GM23338 (cell line): ENCODE results near the gene SLCO3A1. TPM values are rescaled to one million over a fixed set of nuclear protein-coding genes. Genes with fewer than 3 reads are reported as not detected.
A peak's percentile ranks its signal among the peaks of the same experiment; 100 is the strongest.

Experiments used
- ATAC-seq: fragments of 200-7000 bp; cut with Tn5 transposase; 3 replicates; pipeline ENCODE4 v1.9.1; 2020
- DNase-seq: peaks from one replicate; pipeline ENCODE4 v3.0.0-alpha.2; 2015; ENCODE audit warnings: low spot score
- H2AFZ ChIP-seq: fragments of 200-600 bp; sonication (generic); 2 replicates; pipeline ENCODE4 v1.8.0; 2016; ENCODE audit warnings: antibody characterized with exemption, mild to moderate bottlenecking, moderate library complexity
- H3F3A ChIP-seq: fragments of 200-600 bp; sonication (generic); replicated peaks from 2 replicates; pipeline ENCODE4 v1.8.0; 2017; ENCODE audit warnings: antibody characterized with exemption, mixed run types, low read depth
- H3K27ac ChIP-seq: fragments of 200-600 bp; sonication (generic); 2 replicates; pipeline ENCODE4 v1.6.1; 2016; ENCODE audit warnings: low read depth
- H3K27me3 ChIP-seq: fragments of 200-600 bp; sonication (generic); 2 replicates; pipeline ENCODE4 v1.8.0; 2016; ENCODE audit warnings: mild to moderate bottlenecking, mixed run types, moderate library complexity; ENCODE audit not compliant: insufficient read depth
- H3K36me3 ChIP-seq: fragments of 200-600 bp; sonication (generic); 2 replicates; pipeline ENCODE4 v1.8.0; 2016; ENCODE audit warnings: mild to moderate bottlenecking; ENCODE audit not compliant: insufficient read depth
- H3K4me1 ChIP-seq: fragments of 200-600 bp; sonication (generic); 2 replicates; pipeline ENCODE4 v1.8.0; 2016; ENCODE audit warnings: mild to moderate bottlenecking, moderate library complexity; ENCODE audit not compliant: insufficient read depth
- H3K4me2 ChIP-seq: fragments of 200-600 bp; sonication (generic); 2 replicates; pipeline ENCODE4 v1.7.1; 2017; ENCODE audit warnings: mixed run types
- H3K4me3 ChIP-seq: fragments of 200-600 bp; sonication (generic); 2 replicates; pipeline ENCODE4 v1.6.1; 2016; ENCODE audit warnings: mixed run types
- H3K79me2 ChIP-seq: fragments of 200-600 bp; sonication (generic); replicated peaks from 2 replicates; pipeline ENCODE4 v1.8.0; 2017; ENCODE audit warnings: mild to moderate bottlenecking; ENCODE audit not compliant: insufficient read depth
- H3K9me2 ChIP-seq: fragments of 200-600 bp; sonication (generic); 2 replicates; pipeline ENCODE4 v1.8.0; 2017; ENCODE audit not compliant: insufficient read depth
- H4K20me1 ChIP-seq: fragments of 200-600 bp; sonication (generic); replicated peaks from 2 replicates; pipeline ENCODE4 v1.8.0; 2017; ENCODE audit warnings: mild to moderate bottlenecking; ENCODE audit not compliant: insufficient read depth
- H3K27ac Mint-ChIP-seq: 2 replicates; pipeline ENCODE4 v1.8.0; 2020; ENCODE audit warnings: inconsistent platforms, mild to moderate bottlenecking, moderate library complexity, mixed read lengths
- H3K27me3 Mint-ChIP-seq: 3 replicates; pipeline ENCODE4 v1.8.0; 2022; ENCODE audit warnings: low read depth, mild to moderate bottlenecking, moderate library complexity, mixed read lengths, inconsistent platforms; ENCODE audit not compliant: insufficient read depth, poor library complexity
- H3K36me3 Mint-ChIP-seq: 3 replicates; pipeline ENCODE4 v1.8.0; 2021; ENCODE audit warnings: low read depth, mild to moderate bottlenecking, inconsistent platforms, moderate library complexity, mixed read lengths
- H3K4me1 Mint-ChIP-seq: 3 replicates; pipeline ENCODE4 v1.8.0; 2020; ENCODE audit warnings: mild to moderate bottlenecking, inconsistent platforms, mixed read lengths
- H3K4me3 Mint-ChIP-seq: 3 replicates; pipeline ENCODE4 v1.8.0; 2021; ENCODE audit warnings: moderate library complexity, mild to moderate bottlenecking, inconsistent platforms, mixed read lengths
- H3K9me3 Mint-ChIP-seq: 3 replicates; pipeline ENCODE4 v1.8.0; 2020; ENCODE audit warnings: moderate library complexity, mild to moderate bottlenecking, inconsistent platforms, mixed read lengths
- CTCF ChIP-seq, 2 experiments: fragments of 200-600 bp in 1 of 2; sonication (generic) in 1 of 2; conservative IDR thresholded peaks; 2 replicates each; pipeline versions ENCODE4 v1.5.1 to v1.6.1; 2016 to 2017; ENCODE audit warnings: antibody characterized with exemption in 2 of 2, low read depth in 2 of 2, mild to moderate bottlenecking in 2 of 2, moderate library complexity in 1 of 2
- EZH2 ChIP-seq: fragments of 200-600 bp; sonication (generic); IDR thresholded peaks from one replicate; pipeline ENCODE4 v1.8.0; 2017; ENCODE audit warnings: antibody characterized with exemption, mild to moderate bottlenecking, low read depth; ENCODE audit not compliant: unreplicated experiment
- JUNB ChIP-seq: IDR thresholded peaks from one replicate; pipeline ENCODE4 v1.6.1; 2016; ENCODE audit warnings: antibody characterized with exemption; ENCODE audit not compliant: unreplicated experiment
- NANOG ChIP-seq: IDR thresholded peaks from 2 replicates; pipeline ENCODE4 v1.6.1; 2016; ENCODE audit warnings: antibody characterized with exemption, borderline replicate concordance
- STAT1 ChIP-seq: IDR thresholded peaks from one replicate; pipeline ENCODE4 v1.6.1; 2016; ENCODE audit warnings: antibody characterized with exemption; ENCODE audit not compliant: unreplicated experiment
- ZNF114 ChIP-seq: fragments of 250-450 bp; sonication (Bioruptor Pico); IDR thresholded peaks from 2 replicates; pipeline ENCODE4 v1.5.0; 2020; ENCODE audit warnings: mild to moderate bottlenecking, moderate library complexity
- ZNF331 ChIP-seq: fragments of 250-450 bp; sonication (Bioruptor Pico); IDR thresholded peaks from 2 replicates; pipeline ENCODE4 v1.5.0; 2020; ENCODE audit warnings: low read depth, mild to moderate bottlenecking, moderate library complexity
- ZNF462 ChIP-seq: fragments of 250-450 bp; sonication (Bioruptor Pico); IDR thresholded peaks from 2 replicates; pipeline ENCODE4 v1.5.0; 2020; ENCODE audit warnings: mild to moderate bottlenecking, moderate library complexity
- polyA plus RNA-seq: library from polyadenylated mRNA; unstranded; fragments of >200 nt; fragmentation: Nextera tagmentation; extraction: Ambion mirVana; gene quantifications from 2 replicates; pipeline ENCODE4 v1.2.1, GENCODE V29; 2016
- total RNA-seq: library from RNA; depleted of rRNA; stranded (reverse); fragments of >200 nt; shearing (Covaris generic); gene quantifications from 2 replicates; pipeline ENCODE4 v1.2.3, GENCODE V29; 2014
- TF ChIP-seq, protein P1 (sequence below): IDR thresholded peaks from 2 replicates; pipeline ENCODE4 v1.6.1; 2016; ENCODE audit warnings: antibody characterized with exemption

SLCO3A1 gene
- total and polyA plus RNA-seq, 2 experiments from 2014 or later: 7.3 to 9.4 TPM

- TF ChIP-seq CTCF (conservative IDR thresholded peaks at IDR 0.05; ENCODE audit: low read depth in 2 of 2) (no peak), ZNF331 (CRISPR knock-in tag) (no peak), EZH2 (no peak), ZNF114 (no peak), JUNB (no peak)
- Mint-ChIP-seq H3K27ac (no peak overlapping the region), H3K9me3 (peaks cover 15% of the 10 kb centered on the region), H3K4me1 (peaks cover 35% of the 10 kb centered on the region), H3K36me3 (peaks cover 30% of the 10 kb centered on the region), H3K4me3 (no peak overlapping the region), H3K27me3 (peaks cover 7% of the 10 kb centered on the region)
- Histone ChIP-seq H4K20me1 (no peaks in the 10 kb centered on the region), H3K27me3 (no peaks in the 10 kb centered on the region), H2AFZ (no peak overlapping the region), H3K4me1 (peaks cover 6% of the 10 kb centered on the region), H3K36me3 (no peaks in the 10 kb centered on the region), H3K27ac (peak overlapping the region; percentile 20; the same call in 1 of the 2 replicates), H3K4me3 (no peak overlapping the region), H3K79me2 (no peaks in the 10 kb centered on the region), H3F3A (no peaks in the 10 kb centered on the region), H3K4me2 (no peak overlapping the region), H3K9me2 (no peaks in the 10 kb centered on the region)
- DNase-seq (no peak), ATAC-seq (no peak; the same call in 2 of the 3 replicates)
Measured at GRCh38 chr15:92124657-92125010, 271.1 kb downstream of the SLCO3A1 start.

DNA sequence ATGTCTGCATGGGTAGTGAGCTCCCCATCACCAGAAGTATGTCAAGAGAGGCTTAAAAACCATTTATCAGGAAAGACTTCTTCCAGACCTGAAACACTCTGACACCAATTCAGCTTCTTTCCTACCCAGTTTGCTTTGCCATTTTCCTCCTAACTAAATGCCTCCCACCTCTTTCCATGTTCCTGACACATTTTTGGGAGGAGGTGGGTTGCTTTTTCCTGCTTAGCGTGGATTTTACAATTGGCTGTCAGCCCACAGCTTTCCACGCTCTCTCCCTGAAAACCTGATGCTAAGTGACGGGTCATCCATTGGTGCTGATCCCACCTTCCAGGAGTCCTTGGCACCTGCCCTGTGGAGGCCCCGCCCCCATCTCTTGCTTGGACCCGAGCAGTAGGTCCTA, 275.3 kb downstream of the SLCO3A1 start:
- Histone ChIP-seq H3K4me1 (peaks cover 10% of the 10 kb centered on the region), H3K27ac (no peak overlapping the region), H3K9me2 (no peaks in the 10 kb centered on the region), H3K4me3 (no peak overlapping the region), H4K20me1 (no peaks in the 10 kb centered on the region), H2AFZ (no peak overlapping the region), H3K27me3 (no peaks in the 10 kb centered on the region), H3K36me3 (no peaks in the 10 kb centered on the region), H3F3A (no peaks in the 10 kb centered on the region), H3K79me2 (no peaks in the 10 kb centered on the region), H3K4me2 (no peak overlapping the region)
- Mint-ChIP-seq H3K36me3 (peaks cover 4% of the 10 kb centered on the region; the same call in 1 of the 3 replicates), H3K27me3 (peaks cover 3% of the 10 kb centered on the region), H3K9me3 (no peaks in the 10 kb centered on the region), H3K4me3 (no peak overlapping the region), H3K4me1 (peaks cover 24% of the 10 kb centered on the region), H3K27ac (no peak overlapping the region)
- ATAC-seq (no peak), DNase-seq (no peak)
- TF ChIP-seq ZNF331 (CRISPR knock-in tag) (no peak), NANOG (no peak), ZNF114 (no peak), ZNF462 (CRISPR knock-in tag) (no peak), EZH2 (no peak), STAT1 (no peak), JUNB (no peak), CTCF (conservative IDR thresholded peaks at IDR 0.05; ENCODE audit: low read depth in 2 of 2) (no peak)
- TF ChIP-seq, protein P1, sequence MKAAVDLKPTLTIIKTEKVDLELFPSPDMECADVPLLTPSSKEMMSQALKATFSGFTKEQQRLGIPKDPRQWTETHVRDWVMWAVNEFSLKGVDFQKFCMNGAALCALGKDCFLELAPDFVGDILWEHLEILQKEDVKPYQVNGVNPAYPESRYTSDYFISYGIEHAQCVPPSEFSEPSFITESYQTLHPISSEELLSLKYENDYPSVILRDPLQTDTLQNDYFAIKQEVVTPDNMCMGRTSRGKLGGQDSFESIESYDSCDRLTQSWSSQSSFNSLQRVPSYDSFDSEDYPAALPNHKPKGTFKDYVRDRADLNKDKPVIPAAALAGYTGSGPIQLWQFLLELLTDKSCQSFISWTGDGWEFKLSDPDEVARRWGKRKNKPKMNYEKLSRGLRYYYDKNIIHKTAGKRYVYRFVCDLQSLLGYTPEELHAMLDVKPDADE: no peak
